Measurements from ENCODE around the gene PAOX. TPM values are rescaled to one million over a fixed set of nuclear protein-coding genes. Genes with fewer than 3 reads are reported as not detected.

PAOX gene
- 6.4 and 9.1 TPM in 2 replicates for total RNA-seq

GRCh38 chr10:133379152-133379800, at the start of gene PAOX:
Gene PAOX, plus strand, starts transcription at chr10:133379262. Its CDS starts 55 bp downstream, at chr10:133379317.

DNA sequence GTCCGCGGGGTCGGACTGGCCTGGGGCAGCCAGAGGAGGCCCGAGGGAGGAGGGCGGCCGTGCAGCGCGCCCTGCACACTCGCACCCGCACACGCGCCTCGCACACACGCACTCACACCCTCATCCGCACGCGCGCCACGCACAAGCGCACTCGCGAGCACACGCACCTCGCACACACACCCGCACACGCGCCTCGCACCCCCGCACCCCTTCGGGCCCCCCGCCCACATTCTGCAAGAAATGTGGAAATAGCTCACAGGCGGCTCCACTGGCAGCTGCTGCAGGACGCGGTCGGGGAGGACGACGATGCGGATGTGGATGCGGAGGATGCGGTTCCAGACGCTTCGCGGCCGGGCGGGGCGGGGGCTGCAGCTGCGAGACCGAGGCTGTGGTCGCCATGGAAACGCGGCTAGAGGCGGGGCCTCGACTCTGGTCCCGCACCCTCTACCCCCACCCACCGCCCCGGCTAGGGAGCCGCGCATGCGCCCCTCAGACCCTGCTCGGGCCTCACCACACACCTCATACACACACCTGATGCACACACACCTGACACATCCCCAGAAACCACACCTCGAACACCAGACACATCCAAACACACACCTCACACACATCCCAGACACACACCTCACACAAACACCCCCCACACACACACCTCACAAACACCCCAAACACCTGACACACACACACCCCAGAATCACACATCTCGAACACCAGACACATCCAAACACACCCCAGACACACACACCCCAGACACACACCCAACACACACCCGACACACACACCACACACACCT, 42.3 kb upstream of the PAOX start, which contains the start of gene CALY:
TSS of gene CALY (minus strand) at position 320 of the 793 bp plus-strand sequence. CDS start 7,907 bp downstream, outside the sequence.

DNA sequence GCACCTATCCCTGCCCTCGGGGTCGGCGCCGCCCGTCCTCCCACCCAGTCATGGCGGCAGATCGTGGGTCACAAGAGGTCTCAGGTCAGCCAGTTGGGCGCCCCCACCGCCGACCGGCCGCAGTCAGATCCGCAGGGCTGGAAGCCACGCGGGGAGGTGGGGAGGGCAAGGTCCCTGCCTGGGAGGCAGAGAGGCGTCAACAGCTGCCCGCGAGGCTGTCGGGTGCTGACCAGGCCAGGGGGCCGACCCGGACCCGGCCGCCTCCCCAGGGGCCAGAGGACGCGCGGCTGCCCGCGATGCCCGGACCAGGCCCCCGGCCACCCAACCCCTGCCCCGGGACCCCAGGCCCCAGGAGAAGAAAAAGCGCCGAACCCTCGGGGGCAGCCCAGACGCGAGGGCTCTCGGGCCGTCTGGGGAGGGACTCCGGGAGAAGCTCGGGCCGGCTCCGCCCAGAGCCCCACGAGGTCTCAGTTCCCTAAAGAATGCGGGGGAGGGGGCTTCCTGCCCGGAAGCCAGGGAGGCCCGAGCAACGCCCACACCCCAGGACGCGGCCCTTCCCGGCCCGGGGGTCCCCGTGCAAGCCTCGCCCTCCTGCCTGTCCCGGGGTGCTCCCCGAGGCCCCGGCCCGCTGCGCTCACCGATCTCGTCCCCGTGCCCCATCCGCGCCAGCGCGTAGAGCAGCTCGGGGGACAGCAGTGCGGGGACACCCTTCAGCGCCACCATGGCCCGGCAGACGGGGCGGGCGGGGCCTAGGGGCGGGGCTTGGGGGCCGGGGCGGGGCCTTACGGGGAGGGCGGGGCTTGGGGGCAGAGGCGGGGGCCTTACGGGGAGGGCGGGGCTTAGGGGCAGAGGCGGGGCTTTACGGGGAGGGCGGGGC, 21.5 kb upstream of the PAOX start, which contains the start of gene FUOM:
TSS of gene FUOM (minus strand) at position 735 of the 877 bp plus-strand sequence. CDS start at position 723, 12 bp downstream.

GRCh38 chr10:133373174-133374090, 5.6 kb upstream of the PAOX start, which contains the start of gene ECHS1:
Gene ECHS1, minus strand, starts transcription at chr10:133373354. Its CDS starts 21 bp downstream, at chr10:133373333.

DNA sequence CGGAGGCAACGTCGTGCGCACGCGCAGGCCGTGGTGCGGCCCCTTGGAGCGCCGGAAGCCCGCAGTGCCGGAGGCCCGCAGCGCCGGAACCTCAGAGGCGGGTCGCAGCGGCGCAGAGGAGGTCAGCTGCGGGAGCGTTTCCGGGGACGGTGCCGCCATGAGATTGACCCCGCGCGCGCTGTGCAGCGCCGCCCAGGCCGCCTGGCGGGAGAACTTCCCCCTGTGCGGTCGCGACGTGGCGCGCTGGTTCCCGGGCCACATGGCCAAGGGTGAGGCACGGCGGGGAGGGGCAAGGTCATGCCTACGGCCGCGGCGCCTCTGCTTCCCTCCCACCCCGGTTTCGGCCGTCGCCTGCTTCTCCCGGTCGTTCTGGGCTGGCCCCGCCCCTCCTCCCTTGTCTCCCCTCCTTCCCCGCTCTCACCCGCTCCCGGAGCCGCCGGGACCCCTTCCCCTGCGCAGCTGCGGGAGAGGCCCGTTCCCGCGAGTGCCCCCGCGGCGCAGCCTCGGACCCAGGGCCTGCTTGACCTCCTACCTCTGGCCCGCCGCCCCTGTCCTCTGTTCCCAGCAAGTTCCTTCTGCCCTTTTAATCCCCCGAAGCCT, 15.1 kb downstream of the PAOX start, which contains the start of gene MTG1:
TSS of gene MTG1 (plus strand) at position 94 of the 600 bp plus-strand sequence. CDS start at position 158, 64 bp downstream.

GRCh38 chr10:133424601-133425000, 45.5 kb downstream of the PAOX start, which contains the start of gene SPRN:
Gene SPRN, minus strand, starts transcription at chr10:133424625. Its CDS starts 944 bp downstream, at chr10:133423681.

Other genes starting within 250 kb of the PAOX start
- gene KNDC1, start 219.0 kb upstream of the PAOX start, total RNA-seq = under 0.01 and 0.15 TPM in 2 replicates
- not detected in 2 replicates for gene UTF1, start 149.0 kb upstream of the PAOX start, total RNA-seq
- not detected in 2 replicates for gene VENTX, start 141.4 kb upstream of the PAOX start, total RNA-seq
- 0.32 and 1.1 TPM in 2 replicates for gene ADAM8, start 102.4 kb upstream of the PAOX start, total RNA-seq
- 29.0 and 42.6 TPM in 2 replicates for gene TUBGCP2, start 70.4 kb upstream of the PAOX start, total RNA-seq
- 27.9 and 29.5 TPM in 2 replicates for gene ZNF511, start 70.3 kb upstream of the PAOX start, total RNA-seq
- not detected in 2 replicates for gene CALY, start 42.4 kb upstream of the PAOX start, total RNA-seq
- gene PRAP1, start 31.9 kb upstream of the PAOX start, total RNA-seq = not detected in 2 replicates
- 21.3 and 36.7 TPM in 2 replicates for gene FUOM, start 21.2 kb upstream of the PAOX start, total RNA-seq
- 74.7 and 90.7 TPM in 2 replicates for gene ECHS1, start 5.9 kb upstream of the PAOX start, total RNA-seq
- 42.6 and 45.7 TPM in 2 replicates for gene MTG1, start 14.9 kb downstream of the PAOX start, total RNA-seq
- gene SPRN, start 45.4 kb downstream of the PAOX start, total RNA-seq = under 0.01 TPM in 1 of 2 replicates, not detected in the other
- gene SCART1, start 74.7 kb downstream of the PAOX start, total RNA-seq = 0.65 and 0.76 TPM in 2 replicates
- gene CYP2E1, start 148.1 kb downstream of the PAOX start, total RNA-seq = 0.32 TPM in 1 of 2 replicates, not detected in the other
- gene SYCE1, start 186.3 kb downstream of the PAOX start, total RNA-seq = not detected in 2 replicates
- gene FRG2B, start 247.5 kb downstream of the PAOX start, total RNA-seq = not detected in 2 replicates